ENCODE measurements around the gene ENTPD7.
"Not testable (repeated sequence)": the region's sequence is repeated elsewhere in the genome, so short reads cannot be mapped to it uniquely, and the experiment has no call there.

Gene ENTPD7

DNA sequence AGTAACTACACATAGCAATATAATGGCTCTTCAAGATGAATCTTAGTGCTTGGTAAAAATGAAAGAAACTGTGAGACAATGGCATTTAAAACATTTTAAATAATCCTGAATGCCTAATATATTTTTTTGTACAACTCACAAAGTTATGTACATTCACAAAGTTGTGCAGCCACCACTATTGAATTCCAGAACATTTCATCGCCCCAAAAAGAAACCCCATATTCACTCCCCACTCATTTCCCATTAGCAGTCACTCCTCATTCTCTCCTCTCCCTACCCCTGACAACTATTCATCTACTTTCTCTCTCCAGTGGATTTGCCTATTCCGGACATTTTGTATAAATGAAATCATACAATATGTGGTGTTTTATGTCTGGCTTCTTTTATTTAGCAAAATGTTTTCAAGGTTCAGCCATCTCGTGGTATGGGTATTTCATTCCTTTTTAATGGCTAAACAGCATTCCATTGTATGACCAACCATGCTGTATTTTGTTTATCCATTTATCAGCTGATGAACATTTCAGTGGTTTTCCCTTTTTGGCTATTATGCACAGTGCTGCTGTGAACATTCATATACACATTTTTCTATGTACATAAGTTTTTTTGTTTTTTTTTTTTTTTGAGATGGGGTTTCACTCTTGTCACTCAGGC, 34.7 kb downstream of the ENTPD7 start:
- DNase-seq (ENCODE audit: low spot score), result no peak

DNA sequence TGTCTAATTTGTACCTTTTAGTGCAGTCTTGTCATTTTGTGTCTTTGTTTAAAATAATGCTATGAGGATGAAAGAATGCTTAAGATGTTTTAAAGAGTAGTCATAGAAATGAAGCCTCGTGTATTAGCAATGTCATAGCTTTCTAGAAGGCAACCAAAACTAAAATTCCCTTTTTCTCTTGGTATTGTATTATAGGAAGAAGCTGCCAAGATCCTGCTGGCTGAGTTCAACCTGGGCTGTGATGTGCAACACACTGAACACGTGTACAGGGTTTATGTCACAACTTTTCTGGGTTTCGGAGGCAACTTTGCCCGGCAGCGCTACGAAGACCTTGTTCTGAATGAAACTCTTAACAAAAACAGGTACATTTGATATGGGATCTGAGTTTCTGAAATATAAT, 36.5 kb downstream of the ENTPD7 start:
- DNase-seq (ENCODE audit: low spot score), result no peak

DNA sequence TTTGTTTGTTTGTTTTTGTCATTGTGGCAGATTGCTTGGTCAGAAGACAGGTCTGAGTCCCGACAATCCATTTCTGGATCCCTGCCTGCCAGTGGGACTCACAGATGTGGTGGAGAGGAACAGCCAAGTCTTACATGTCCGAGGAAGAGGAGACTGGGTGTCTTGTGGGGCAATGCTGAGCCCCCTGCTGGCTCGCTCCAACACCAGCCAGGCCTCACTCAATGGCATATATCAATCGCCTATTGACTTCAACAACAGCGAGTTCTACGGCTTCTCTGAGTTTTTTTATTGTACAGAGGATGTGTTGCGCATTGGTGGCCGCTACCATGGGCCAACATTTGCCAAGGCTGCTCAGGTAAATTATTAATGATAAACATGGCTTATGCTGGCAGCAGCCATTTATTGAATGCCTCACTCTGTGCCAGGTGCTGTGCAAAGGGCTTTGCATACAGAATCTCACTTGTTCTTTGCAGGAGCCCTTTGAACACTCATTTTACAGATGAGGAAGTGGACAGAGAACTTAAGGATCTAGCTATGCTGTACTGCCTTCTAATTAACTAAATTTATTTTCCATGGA, 39.3 kb downstream of the ENTPD7 start:
- DNase-seq (ENCODE audit: low spot score), result no peak

GRCh38 chr10:99700649-99701048, 41.3 kb downstream of the ENTPD7 start:
- no peak for DNase-seq (ENCODE audit: low spot score)

GRCh38 chr10:99708428-99709012, 49.2 kb downstream of the ENTPD7 start:
- DNase-seq (ENCODE audit: low spot score), result no peak

GRCh38 chr10:99709480-99710229, 50.3 kb downstream of the ENTPD7 start:
- DNase-seq (ENCODE audit: low spot score), result no peak

GRCh38 chr10:99711129-99711719, 51.9 kb downstream of the ENTPD7 start:
- DNase-seq (ENCODE audit: low spot score), result no peak

GRCh38 chr10:99714446-99714845, 55.1 kb downstream of the ENTPD7 start:
- DNase-seq (ENCODE audit: low spot score), result no peak

DNA sequence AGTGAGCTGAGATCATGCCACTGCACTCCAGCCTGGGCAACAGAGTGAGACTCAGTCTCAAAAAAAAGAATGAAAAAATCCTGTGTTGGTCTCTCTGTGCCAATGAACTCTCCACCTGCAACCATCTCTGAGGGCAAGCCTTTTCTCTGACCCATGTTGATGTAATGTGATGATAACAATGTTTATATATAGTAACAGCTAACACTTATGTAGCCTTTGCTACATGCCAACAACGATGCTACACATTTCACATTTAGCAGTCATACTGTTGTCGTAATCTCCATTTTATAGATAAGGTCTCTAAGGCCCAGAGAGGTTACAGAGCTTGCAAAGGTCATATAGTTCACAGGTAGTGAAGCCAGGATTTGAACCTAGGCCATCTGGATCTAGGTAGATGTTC, 61.1 kb downstream of the ENTPD7 start:
- no peak for DNase-seq (ENCODE audit: low spot score)

- DNase-seq (ENCODE audit: low spot score), result no peak
Measured at GRCh38 chr10:99730026-99730425, 70.7 kb downstream of the ENTPD7 start.

DNA sequence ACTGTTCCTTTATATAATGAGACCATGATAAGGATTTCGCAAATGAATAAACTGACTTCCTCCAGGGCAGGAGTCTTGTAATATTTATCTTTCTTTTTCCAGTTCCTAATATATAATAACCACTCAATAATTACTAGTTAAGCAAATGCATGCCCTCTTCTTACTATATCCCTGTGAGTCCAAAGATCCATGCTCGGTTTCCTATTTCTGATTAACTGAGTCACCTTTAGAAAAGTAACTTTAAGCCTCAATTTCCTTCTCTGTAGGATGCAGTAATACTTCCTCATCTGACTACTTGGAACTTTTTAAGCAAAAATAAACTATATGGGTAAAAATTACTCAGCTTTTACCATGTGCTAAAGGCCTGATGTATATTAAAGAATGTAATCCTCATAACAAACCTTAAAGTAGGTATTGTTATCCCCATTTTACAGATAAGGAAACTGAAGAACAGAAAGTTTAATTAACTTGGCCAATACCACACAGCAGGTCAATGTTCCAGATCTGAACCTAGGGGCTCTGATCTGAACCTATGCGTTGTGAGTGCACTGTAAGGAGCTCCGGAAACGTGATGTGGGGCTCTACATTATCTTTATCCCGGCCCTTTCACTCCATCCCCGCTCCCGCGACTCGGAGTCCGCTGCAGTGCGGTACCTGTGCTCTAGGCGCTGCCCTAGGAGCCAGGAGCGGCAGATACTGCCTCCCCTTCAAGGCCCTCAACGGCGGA, 72.2 kb downstream of the ENTPD7 start:
- no peak for DNase-seq (ENCODE audit: low spot score)

DNA sequence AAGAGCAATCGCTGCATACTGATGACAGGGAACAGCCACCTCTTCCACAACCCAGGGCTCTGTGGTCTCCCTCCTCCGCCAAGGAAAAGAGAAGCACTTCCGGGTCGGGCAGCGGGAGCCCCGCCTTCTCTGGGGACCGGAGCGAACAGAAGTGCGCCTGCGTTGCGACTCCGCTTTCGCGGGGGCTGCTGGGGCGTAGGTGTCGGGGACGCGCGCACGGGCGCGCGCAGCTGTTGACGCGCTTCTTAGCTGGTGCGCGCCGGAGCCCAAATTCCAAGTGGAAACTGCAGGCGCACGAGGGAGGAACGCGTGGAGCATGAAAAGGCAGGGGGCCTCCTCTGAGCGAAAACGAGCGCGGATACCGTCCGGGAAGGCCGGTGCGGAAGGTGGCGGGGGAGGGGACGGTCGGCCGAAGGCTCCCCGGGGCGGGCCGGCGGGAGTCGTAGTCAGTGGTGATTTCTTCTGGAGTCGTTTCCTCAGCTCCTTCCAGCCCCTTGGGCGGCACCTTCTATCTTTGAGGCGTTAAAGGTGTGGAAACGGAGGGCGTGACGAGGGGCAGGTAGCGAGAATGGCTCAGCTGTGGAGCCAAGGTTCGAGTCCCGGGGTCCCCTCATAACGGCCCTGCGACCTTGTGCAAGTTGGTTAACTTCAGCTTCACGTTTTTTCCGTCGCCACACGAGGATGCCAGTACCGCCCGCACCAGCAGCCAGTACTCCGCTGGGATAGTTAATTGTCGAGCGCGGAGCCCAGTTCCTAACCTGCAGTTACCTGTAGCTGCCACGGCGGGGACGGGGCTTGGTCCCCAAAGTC, 72.9 kb downstream of the ENTPD7 start, which contains the start of the genes COX15 and CUTC:
Gene COX15 (minus strand): TSS at position 95 of the 810 bp plus-strand sequence. CDS start 78 bp downstream, at position 17.
Gene CUTC (plus strand): TSS at position 202 of the 810 bp plus-strand sequence. CDS start 115 bp downstream, at position 317.
- DNase-seq (ENCODE audit: low spot score), result peak; percentile 97

DNA sequence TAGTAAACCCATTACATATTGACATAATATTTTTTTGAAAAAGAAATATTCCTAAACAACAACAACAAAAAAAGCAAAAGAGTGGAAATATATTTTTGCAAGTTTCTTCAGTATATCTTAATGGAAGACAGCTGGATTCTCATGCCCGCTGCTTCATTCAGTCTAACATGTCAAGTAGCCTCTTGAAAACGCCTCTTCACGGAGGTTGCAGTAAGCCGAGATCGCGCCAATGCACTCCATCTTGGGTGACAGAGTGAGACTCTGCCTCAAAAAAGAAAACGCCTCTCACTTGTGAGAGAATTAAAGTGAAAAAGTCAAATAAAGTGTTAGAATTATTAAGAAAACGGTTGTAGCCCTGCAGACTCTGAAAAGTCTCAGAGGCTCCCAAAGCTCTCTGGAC, 74.1 kb downstream of the ENTPD7 start:
- DNase-seq (ENCODE audit: low spot score), result no peak

DNA sequence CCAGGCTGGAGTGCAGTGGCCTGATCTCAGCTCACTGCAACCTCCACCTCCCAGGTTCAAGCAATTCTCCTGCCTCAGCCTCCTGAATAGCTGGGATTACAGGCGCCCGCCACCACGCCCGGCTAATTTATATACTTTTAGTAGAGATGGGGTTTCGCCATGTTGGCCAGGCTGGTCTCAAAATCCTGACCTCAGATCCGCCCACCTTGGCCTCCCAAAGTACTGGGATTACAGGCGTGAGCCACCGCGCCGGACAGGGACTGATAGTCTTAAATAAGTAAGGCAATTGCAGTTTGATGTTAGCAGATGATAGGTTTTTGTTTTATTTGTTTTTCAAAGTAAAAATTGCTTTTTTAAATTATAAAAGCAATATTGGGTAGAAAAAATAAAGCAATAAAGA, 74.8 kb downstream of the ENTPD7 start:
- DNase-seq (ENCODE audit: low spot score), result not testable (repeated sequence)

GRCh38 chr10:99740260-99740659, 81.0 kb downstream of the ENTPD7 start:
- DNase-seq (ENCODE audit: low spot score), result no peak

DNA sequence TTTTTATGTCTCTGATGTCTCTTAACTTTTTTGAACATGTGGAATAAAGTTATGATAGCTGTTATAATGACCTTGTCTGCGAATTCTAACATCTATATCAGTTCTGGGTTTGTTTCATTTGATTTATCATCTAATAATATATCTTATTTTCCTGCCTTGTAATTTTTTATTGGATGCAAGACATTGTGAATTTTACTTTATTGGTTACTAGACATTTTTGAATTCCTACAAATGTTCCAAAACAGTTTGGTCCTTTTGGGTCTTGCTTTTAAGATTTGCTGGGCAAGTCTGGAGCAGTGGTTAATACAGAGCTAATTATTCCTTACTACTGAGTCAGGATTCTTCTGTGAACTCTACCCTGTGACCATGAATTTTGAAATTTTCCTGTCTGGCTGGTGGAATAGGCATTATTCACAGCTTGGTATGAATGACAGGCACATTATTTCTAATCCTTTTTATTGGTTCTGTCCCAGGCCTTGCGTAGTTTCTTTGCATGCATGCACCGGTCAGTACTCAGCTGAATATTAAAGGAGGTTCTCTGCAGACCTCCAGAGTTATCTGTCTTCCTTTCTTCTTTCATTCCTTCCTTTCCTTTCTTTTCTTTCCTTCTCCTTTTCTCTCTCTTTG, 81.7 kb downstream of the ENTPD7 start:
- DNase-seq (ENCODE audit: low spot score), result no peak

DNA sequence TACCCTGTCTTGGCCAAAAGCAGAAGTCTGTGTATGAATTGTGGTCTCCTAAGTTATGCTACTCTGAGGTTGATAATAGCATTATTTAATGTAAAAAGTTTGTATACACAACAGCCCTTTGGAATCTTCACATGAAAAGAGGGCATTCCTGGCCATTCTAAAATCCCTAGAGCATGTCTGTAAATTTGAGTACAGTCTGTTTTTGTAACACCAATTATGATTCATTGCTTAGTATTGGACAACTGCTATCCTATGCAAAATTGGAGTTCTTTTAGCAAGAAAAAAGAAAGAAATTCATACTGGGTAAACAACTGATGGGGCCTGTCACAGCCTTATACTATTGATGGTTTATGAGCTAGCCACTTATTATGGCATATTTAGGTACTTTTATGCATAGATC, 82.9 kb downstream of the ENTPD7 start:
- DNase-seq (ENCODE audit: low spot score), result no peak

DNA sequence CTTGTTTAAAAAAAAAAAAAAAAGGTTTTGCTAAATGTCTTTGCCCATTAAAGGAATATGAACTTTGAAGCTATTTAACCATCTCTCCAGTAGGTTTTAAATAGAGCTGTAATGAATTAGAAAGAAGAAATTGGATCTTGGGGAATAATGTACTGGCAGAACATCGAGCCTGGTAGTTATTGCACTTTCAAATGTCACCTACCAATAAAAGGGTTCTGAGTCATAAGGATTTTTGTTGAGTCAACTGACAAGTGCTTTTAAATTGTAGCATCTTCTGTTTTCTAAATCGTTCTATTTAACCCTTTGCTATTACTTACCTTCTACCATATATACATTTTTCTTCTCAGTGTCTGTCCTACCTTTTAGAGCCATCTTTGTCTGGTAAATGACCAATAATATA, 83.4 kb downstream of the ENTPD7 start:
- peak; percentile 30 for DNase-seq (ENCODE audit: low spot score)

GRCh38 chr10:99743841-99744240, 84.5 kb downstream of the ENTPD7 start:
- peak; percentile 62 for DNase-seq (ENCODE audit: low spot score)

DNA sequence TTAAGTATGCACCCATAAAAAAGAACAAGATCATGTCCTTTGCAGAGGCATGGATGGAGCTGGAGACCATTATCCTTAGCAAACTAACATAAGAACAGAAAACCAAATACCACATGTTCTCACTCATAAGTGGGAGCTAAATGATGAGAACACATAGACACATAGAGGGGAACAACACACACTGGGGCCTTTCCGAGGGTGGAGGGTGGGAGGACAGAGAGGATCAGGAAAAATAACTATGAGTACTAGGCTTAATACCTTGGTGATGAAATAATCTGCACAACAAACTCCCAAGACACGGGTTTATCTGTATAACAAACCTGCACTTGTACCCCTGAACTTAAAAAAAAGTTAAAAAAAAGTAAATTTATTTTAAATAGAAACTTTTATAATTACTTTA, 86.9 kb downstream of the ENTPD7 start:
- DNase-seq (ENCODE audit: low spot score), result not testable (repeated sequence)
